H1 (cell line): ENCODE data around the gene KRT75. TPM values are rescaled to one million over a fixed set of nuclear protein-coding genes. Genes with fewer than 3 reads are reported as not detected.

Experiments used
- GABPA ChIP-seq: IDR thresholded peaks from 2 replicates; pipeline ENCODE4 v1.6.1; 2011; ENCODE audit warnings: mild to moderate bottlenecking, low read length, moderate library complexity, borderline replicate concordance; ENCODE audit not compliant: insufficient read depth
- SIRT6 ChIP-seq: IDR thresholded peaks from one replicate; pipeline ENCODE4 v1.7.1; 2012; ENCODE audit warnings: low read length, inconsistent platforms
- SP1 ChIP-seq: IDR thresholded peaks from 2 replicates; pipeline ENCODE4 v1.6.1; 2011; ENCODE audit warnings: low read depth, low read length
- polyA plus RNA-seq, 7 experiments: library from polyadenylated mRNA; depleted of rRNA in 3 of 7; stranded (reverse) in 5 of 7; unstranded in 2 of 7; fragments of >200 nt in 5 of 7; fragments of 200-250 nt in 2 of 7; gene quantifications; 1 replicate in 5 of 7; 2 replicates in 1 of 7; 4 replicates in 1 of 7; pipeline versions ENCODE4 v1.2.1 to v1.2.3, GENCODE V29; 2011 to 2013; ENCODE audit warnings: missing spikeins in 2 of 7, mixed read lengths in 2 of 7
- total RNA-seq: library from RNA; stranded (reverse); fragmentation: NEBNext Ultra II Directional; extraction: Animal tissue kit (Norgen Biotek cat#: 25700); gene quantifications from 2 replicates; pipeline ENCODE4 v1.2.1, GENCODE V29; 2021

Gene KRT75
- total and polyA plus RNA-seq, 2 of the 8 experiments (the other 6 are each of a cell fraction or from before 2014, with no cell fraction given) = not detected

DNA sequence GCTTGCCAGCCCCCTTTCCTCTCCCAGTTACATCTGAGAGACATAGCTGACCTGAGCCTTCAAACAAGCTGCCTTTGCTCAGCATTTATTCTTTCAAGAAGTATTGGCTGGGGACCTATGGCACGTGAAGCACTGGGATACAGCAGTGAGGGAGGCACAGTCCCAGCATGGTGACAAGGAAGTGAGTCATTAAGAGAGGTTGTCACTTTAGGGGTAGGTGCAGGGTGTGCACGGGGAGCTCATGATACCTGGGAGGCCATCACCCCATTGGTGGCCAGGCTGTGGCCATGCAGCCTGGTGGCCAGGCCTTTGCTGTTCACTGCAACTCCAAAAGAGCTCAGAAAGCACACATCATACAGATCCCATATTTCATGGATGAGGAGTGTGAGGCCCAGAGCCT, 5.7 kb upstream of the KRT75 start (continued):
- TF ChIP-seq SIRT6 (no peak), GABPA (no peak), SP1 (no peak)
